GM21360 (cell line): Measurements from ENCODE around the gene AGBL4.
A peak's percentile ranks its signal among the peaks of the same experiment; 100 is the strongest.

Experiments
- ATAC-seq: cut with Tn5 transposase; IDR thresholded peaks from one replicate; pipeline ENCODE4 v1.9.1; 2021; ENCODE audit warnings: mild to moderate bottlenecking, moderate library complexity; ENCODE audit not compliant: unreplicated experiment

The AGBL4 gene

GRCh38 chr1:48619539-48619938 is 1404.2 kb downstream of the AGBL4 start:
- no peak for ATAC-seq

GRCh38 chr1:48617252-48617651 is 1406.5 kb downstream of the AGBL4 start:
- no peak for ATAC-seq

- no peak for ATAC-seq
Observed at GRCh38 chr1:48616710-48617109, 1407.0 kb downstream of the AGBL4 start.

- ATAC-seq, result no peak
Observed at GRCh38 chr1:48611841-48612240, 1411.9 kb downstream of the AGBL4 start.

GRCh38 chr1:48610628-48611542 is 1412.9 kb downstream of the AGBL4 start:
- ATAC-seq, result no peak

- ATAC-seq, result no peak
Observed at GRCh38 chr1:48608882-48609281, 1414.9 kb downstream of the AGBL4 start.

GRCh38 chr1:48603222-48603621 is 1420.5 kb downstream of the AGBL4 start:
- no peak for ATAC-seq

GRCh38 chr1:48602349-48602748 is 1421.4 kb downstream of the AGBL4 start:
- ATAC-seq, result no peak

- ATAC-seq, result no peak
Observed at GRCh38 chr1:48600182-48600581, 1423.6 kb downstream of the AGBL4 start.

- ATAC-seq, result no peak
Observed at GRCh38 chr1:48597663-48598062, 1426.1 kb downstream of the AGBL4 start.

GRCh38 chr1:48596046-48596445 is 1427.7 kb downstream of the AGBL4 start:
- ATAC-seq, result no peak

- no peak for ATAC-seq
Observed at GRCh38 chr1:48595613-48596012, 1428.1 kb downstream of the AGBL4 start.

GRCh38 chr1:48592330-48592729 is 1431.4 kb downstream of the AGBL4 start:
- no peak for ATAC-seq

- ATAC-seq, result no peak
Observed at GRCh38 chr1:48591181-48591580, 1432.6 kb downstream of the AGBL4 start.

- no peak for ATAC-seq
Observed at GRCh38 chr1:48588061-48588460, 1435.7 kb downstream of the AGBL4 start.

- ATAC-seq, result no peak
Observed at GRCh38 chr1:48582408-48582807, 1441.3 kb downstream of the AGBL4 start.

- no peak for ATAC-seq
Observed at GRCh38 chr1:48581270-48581669, 1442.5 kb downstream of the AGBL4 start.

- ATAC-seq, result no peak
Observed at GRCh38 chr1:48576565-48576964, 1447.2 kb downstream of the AGBL4 start.

- peak; percentile 81 for ATAC-seq
Observed at GRCh38 chr1:48572646-48573258, 1451.0 kb downstream of the AGBL4 start.

GRCh38 chr1:48572134-48572533 is 1451.6 kb downstream of the AGBL4 start:
- ATAC-seq, result no peak

GRCh38 chr1:48571303-48571987 is 1452.3 kb downstream of the AGBL4 start:
- ATAC-seq, result no peak

GRCh38 chr1:48570568-48570967 is 1453.2 kb downstream of the AGBL4 start:
- no peak for ATAC-seq
